Upper lobe of left lung (tissue), 6 donors: ENCODE results near the gene MTM1. TPM values are rescaled to one million over a fixed set of nuclear protein-coding genes. Genes with fewer than 3 reads are reported as not detected.

Source experiments
- ATAC-seq, 2 donors: fragments of 200-7000 bp; cut with Tn5 transposase; one replicate each; pipeline ENCODE4 v1.9.1; 2022; ENCODE audit warnings: mild to moderate bottlenecking in 2 of 2, moderate library complexity in 2 of 2; ENCODE audit not compliant: low FRiP score in 2 of 2
- DNase-seq, 2 donors: peaks; one replicate each; pipeline ENCODE4 v3.0.0-alpha.2; 2019 to 2020
- H3K27ac ChIP-seq, 4 donors: fragments of 200-600 bp; sonication (generic); one replicate each; pipeline ENCODE4 v1.5.1; 2016 to 2019
- H3K27me3 ChIP-seq, 4 donors: fragments of 200-600 bp; sonication (generic); one replicate each; pipeline ENCODE4 v1.5.1; 2017 to 2019
- H3K36me3 ChIP-seq, 4 donors: fragments of 200-600 bp; sonication (generic); one replicate each; pipeline ENCODE4 v1.5.1; 2016 to 2019
- H3K4me1 ChIP-seq, 4 donors: fragments of 200-600 bp; sonication (generic); one replicate each; pipeline ENCODE4 v1.5.1; 2018 to 2019
- H3K4me3 ChIP-seq, 4 donors: fragments of 200-600 bp; sonication (generic); one replicate each; pipeline ENCODE4 v1.5.1; 2017 to 2019; ENCODE audit warnings: mild to moderate bottlenecking in 2 of 4, moderate library complexity in 1 of 4
- H3K9me3 ChIP-seq, 4 donors: fragments of 200-600 bp; sonication (generic); one replicate each; pipeline ENCODE4 v1.5.1; 2018 to 2019
- EP300 ChIP-seq, 4 donors: sonication (generic); formaldehyde crosslinking; IDR thresholded peaks; one replicate each; pipeline ENCODE4 v1.5.1; 2017; ENCODE audit warnings: antibody characterized with exemption in 4 of 4, control low read depth in 2 of 4
- POLR2A ChIP-seq, 4 donors: fragments of 450-650 bp; IDR thresholded peaks; one replicate each; pipeline ENCODE4 v1.5.1; 2016 to 2017; ENCODE audit warnings: antibody characterized with exemption in 4 of 4, mild to moderate bottlenecking in 2 of 4
- POLR2AphosphoS5 ChIP-seq, 2 donors: sonication (generic); formaldehyde crosslinking; IDR thresholded peaks; one replicate each; pipeline ENCODE4 v1.5.1; 2017; ENCODE audit warnings: antibody characterized with exemption in 2 of 2
- WGBS, 2 donors: methylation state at CpG; one replicate each; pipeline ENCODE4 v1.1.5; 2017 to 2018; 5-methylcytosine and 5-hydroxymethylcytosine counted together
- total RNA-seq, 6 donors: library from RNA; depleted of rRNA in 4 of 6; stranded (reverse); fragments of >200 nt in 4 of 6; gene quantifications; one replicate each; pipeline versions ENCODE4 v1.1.0 to v1.2.1, GENCODE V29; 2016 to 2021
- TF ChIP-seq, protein P1 (sequence below), 6 experiments: fragments of 450-650 bp in 4 of 6; fragments of 200-600 bp in 2 of 6; sonication (generic) in 2 of 6; IDR thresholded peaks; one replicate each; pipeline ENCODE4 v1.5.1; 2016 to 2019; ENCODE audit warnings: antibody characterized with exemption in 6 of 6
- donor health status: DM: no; HTN: no; CAD: no; lungs with moderate emphysema.
- donor health status: DM: no; HTN: yes; CAD: no; lungs with severe emphysema.

The MTM1 gene
- total RNA-seq, 6 donors from 2014 or later: 5.1 to 30.6 (median 20.6) TPM

DNA sequence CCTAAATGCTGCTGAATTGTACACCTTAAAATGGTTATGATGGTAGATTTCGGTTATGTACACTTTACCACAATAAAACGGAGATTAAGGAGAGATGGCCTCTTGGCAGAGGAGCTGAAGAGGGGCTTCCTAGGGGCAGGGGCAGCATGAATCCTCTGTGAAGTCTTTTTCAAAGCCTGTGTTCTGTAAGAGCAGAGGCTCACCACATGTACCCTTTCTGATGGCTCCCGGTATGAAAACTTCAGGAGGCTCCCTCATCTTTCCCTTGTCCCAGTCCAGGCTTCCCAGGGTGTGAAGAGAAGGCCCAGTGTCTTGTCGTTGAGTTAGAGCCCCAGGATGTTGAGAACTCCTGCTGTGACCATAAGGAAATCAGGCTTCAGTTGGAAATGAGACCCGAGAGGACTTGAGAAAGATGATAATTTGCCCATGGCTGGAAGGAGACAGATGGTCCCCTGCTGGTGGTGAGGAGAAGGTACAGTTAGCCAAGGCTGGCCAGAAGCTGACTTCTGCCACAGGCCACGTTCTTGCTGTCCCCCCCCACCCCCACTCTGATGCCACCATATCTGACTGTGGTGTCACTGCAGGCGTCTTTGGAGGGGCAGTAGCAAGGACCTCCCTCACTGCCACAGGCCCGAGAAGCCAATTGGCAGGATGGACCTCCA, 31.8 kb upstream of the MTM1 start:
- Histone ChIP-seq H3K36me3 (no peaks in the 10 kb centered on the region), H3K4me3 (no peak overlapping the region), H3K27ac (no peak overlapping the region), H3K27me3 (no peaks in the 10 kb centered on the region), H3K9me3 (peaks cover 0 to 9% (median 0%) of the 10 kb centered on the region in 4 donors), H3K4me1 (no peaks in the 10 kb centered on the region)
- TF ChIP-seq EP300 (IDR thresholded peaks at IDR 0.05) (no peak), POLR2AphosphoS5 (IDR thresholded peaks at IDR 0.05) (no peak), POLR2A (IDR thresholded peaks at IDR 0.05) (no peak)
- TF ChIP-seq, protein P1, sequence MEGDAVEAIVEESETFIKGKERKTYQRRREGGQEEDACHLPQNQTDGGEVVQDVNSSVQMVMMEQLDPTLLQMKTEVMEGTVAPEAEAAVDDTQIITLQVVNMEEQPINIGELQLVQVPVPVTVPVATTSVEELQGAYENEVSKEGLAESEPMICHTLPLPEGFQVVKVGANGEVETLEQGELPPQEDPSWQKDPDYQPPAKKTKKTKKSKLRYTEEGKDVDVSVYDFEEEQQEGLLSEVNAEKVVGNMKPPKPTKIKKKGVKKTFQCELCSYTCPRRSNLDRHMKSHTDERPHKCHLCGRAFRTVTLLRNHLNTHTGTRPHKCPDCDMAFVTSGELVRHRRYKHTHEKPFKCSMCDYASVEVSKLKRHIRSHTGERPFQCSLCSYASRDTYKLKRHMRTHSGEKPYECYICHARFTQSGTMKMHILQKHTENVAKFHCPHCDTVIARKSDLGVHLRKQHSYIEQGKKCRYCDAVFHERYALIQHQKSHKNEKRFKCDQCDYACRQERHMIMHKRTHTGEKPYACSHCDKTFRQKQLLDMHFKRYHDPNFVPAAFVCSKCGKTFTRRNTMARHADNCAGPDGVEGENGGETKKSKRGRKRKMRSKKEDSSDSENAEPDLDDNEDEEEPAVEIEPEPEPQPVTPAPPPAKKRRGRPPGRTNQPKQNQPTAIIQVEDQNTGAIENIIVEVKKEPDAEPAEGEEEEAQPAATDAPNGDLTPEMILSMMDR (IDR thresholded peaks at IDR 0.05): no peak
- 68 to 100% methylated on average over 2 to 8 of the region's 8 CpGs for WGBS, 2 donors
- DNase-seq (no peak), ATAC-seq (no peak)

DNA sequence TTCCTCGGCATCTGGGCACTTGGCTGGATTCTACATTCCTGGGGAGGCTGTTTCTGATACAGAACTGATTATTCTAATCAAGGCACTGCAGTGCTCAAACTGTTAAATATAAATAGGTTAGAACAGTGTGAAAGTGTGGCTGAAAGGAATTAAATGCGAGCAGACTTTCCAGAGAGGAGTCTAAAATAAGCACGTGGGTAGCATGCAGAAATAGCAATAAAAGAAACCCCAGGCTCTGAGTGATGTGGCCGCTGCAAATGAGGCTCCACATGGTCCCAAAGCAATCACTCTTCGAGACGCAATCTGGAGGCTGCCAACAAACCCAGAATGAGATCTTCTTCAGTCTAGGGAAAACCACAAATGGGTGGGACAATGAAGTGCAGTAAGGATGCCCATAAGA, 30.6 kb upstream of the MTM1 start:
- Histone ChIP-seq H3K4me1 (no peaks in the 10 kb centered on the region), H3K9me3 (peaks cover 0 to 9% (median 0%) of the 10 kb centered on the region in 4 donors), H3K36me3 (no peaks in the 10 kb centered on the region), H3K4me3 (no peak overlapping the region), H3K27ac (no peak overlapping the region), H3K27me3 (no peaks in the 10 kb centered on the region)
- TF ChIP-seq, protein P1 (IDR thresholded peaks at IDR 0.05): no peak
- TF ChIP-seq EP300 (IDR thresholded peaks at IDR 0.05) (no peak), POLR2AphosphoS5 (IDR thresholded peaks at IDR 0.05) (no peak), POLR2A (IDR thresholded peaks at IDR 0.05) (no peak)
- 69 to 75% methylated on average over 6 of the region's 6 CpGs for WGBS, 2 donors
- DNase-seq (no peak), ATAC-seq (no peak)

DNA sequence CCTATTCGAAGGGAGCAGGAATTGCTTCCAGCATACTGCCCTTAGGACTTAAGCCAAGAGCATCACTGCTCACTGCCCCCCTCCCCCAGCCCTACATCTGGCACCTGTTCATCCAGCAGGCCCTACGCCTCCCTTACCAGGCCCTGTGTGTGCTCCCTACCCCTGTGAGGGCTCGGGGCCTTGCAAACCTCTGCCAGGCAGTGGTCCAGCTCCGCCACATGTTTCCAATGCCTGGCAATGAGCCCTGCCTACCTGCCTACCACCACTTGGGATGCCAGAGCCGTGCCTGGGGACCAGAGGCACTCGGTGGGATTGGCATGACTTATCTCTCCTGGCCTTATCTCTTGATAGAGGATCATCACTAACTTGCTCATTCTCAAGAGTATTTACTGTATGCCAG, 27.5 kb upstream of the MTM1 start:
- no peak overlapping the region for H3K4me3 ChIP-seq
- H3K27ac ChIP-seq: no peak overlapping the region
- H3K9me3 ChIP-seq: peaks cover 0 to 9% (median 0%) of the 10 kb centered on the region in 4 donors
- DNase-seq: no peak
- no peaks in the 10 kb centered on the region for H3K36me3 ChIP-seq
- H3K4me1 ChIP-seq: peaks cover 0 to 3% (median 2%) of the 10 kb centered on the region in 4 donors
- TF ChIP-seq, protein P1 (IDR thresholded peaks at IDR 0.05): no peak
- TF ChIP-seq POLR2A (IDR thresholded peaks at IDR 0.05) (no peak), POLR2AphosphoS5 (IDR thresholded peaks at IDR 0.05) (no peak), EP300 (IDR thresholded peaks at IDR 0.05) (no peak)
- 68% methylated on average over 6 of the region's 6 CpGs; no CpG with 5 or more reads in 1 of the 2 donors for WGBS, 2 donors
- no peaks in the 10 kb centered on the region for H3K27me3 ChIP-seq
- no peak for ATAC-seq

DNA sequence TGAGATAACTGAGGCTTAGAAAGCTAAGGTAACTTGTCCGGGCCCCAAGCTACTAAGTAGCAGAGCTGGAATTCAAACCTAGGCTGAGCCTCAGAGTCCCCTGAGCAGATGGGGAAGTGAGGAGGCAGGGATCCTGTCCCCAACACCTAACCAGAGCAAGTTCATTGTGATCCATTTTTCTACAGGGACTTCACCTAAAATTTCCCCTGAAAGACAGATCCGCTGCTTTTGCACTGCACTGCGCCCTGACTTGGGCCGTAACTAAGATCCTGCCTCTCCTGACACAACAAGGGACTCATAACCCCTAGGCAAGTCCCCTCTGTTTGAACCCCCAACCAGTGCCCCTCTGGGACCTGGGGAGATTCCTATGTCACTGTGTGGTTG, 25.6 kb upstream of the MTM1 start:
- 96 to 100% methylated on average over 1 to 4 of the region's 4 CpGs for WGBS, 2 donors
- Histone ChIP-seq H3K36me3 (no peaks in the 10 kb centered on the region), H3K27ac (no peak overlapping the region), H3K27me3 (no peaks in the 10 kb centered on the region), H3K4me3 (no peak overlapping the region), H3K4me1 (peaks cover 7 to 15% (median 10%) of the 10 kb centered on the region in 4 donors), H3K9me3 (no peaks in the 10 kb centered on the region)
- TF ChIP-seq, protein P1 (IDR thresholded peaks at IDR 0.05): no peak
- TF ChIP-seq POLR2AphosphoS5 (IDR thresholded peaks at IDR 0.05) (no peak), POLR2A (IDR thresholded peaks at IDR 0.05) (no peak), EP300 (IDR thresholded peaks at IDR 0.05) (no peak)
- DNase-seq (no peak), ATAC-seq (no peak)
